GM12875 (cell line): ENCODE results near the gene ARL17B.
"Not testable (repeated sequence)": the region's sequence is repeated elsewhere in the genome, so short reads cannot be mapped to it uniquely, and the experiment has no call there.

Source experiments
- H3K4me3 ChIP-seq: one replicate; pipeline ENCODE4 v1.5.1; 2011; ENCODE audit warnings: low read depth, low read length, control low read depth

Gene ARL17B

GRCh38 chr17:46361755-46362154, at the start of gene ARL17B:
Gene ARL17B (minus strand): TSS chr17:46361766. CDS start chr17:46358397, 3,369 bp downstream.
- not testable (repeated sequence) for H3K4me3 ChIP-seq

DNA sequence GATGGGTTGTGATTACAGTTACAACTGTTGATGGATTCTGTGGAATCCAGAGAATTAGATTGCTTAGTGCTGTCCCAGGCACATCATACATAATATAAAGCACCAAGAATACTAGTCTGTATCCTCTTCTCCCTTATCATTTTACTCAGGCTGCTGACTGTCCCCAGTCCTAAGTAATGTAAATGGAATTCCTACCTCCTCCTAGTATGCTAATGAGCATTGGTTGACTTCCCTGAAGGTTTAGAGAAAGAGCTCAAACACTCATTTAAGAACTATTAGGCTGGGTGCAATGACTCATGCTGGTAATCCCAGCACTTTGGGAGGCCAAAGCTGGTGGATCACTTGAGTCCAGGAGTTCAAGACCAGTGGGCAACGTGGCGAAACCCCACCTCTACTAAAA, 48.3 kb upstream of the ARL17B start:
- H3K4me3 ChIP-seq = not testable (repeated sequence)

DNA sequence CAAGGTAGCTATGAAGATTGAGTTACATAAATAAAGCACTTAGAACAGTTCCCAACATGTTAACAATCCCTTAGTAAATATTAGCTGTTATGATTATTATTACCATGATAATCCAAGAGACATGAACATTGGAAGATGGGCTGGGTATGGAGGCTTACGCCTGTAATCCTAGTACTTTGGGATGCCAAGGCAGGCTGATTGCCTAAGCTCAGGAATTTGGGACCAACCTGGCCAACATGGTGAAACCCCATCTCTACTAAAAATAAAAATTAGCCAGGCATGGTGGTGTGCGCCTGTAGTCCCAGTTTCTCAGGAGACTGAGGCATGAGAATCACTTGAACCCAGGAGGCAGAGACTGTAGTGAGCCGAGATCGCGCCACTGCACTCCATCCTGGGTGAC, 45.6 kb upstream of the ARL17B start:
- H3K4me3 ChIP-seq = not testable (repeated sequence)

GRCh38 chr17:46401033-46401787, 39.6 kb upstream of the ARL17B start:
- H3K4me3 ChIP-seq = not testable (repeated sequence)

- H3K4me3 ChIP-seq = not testable (repeated sequence)
Observed at GRCh38 chr17:46400543-46400942, 39.0 kb upstream of the ARL17B start.

DNA sequence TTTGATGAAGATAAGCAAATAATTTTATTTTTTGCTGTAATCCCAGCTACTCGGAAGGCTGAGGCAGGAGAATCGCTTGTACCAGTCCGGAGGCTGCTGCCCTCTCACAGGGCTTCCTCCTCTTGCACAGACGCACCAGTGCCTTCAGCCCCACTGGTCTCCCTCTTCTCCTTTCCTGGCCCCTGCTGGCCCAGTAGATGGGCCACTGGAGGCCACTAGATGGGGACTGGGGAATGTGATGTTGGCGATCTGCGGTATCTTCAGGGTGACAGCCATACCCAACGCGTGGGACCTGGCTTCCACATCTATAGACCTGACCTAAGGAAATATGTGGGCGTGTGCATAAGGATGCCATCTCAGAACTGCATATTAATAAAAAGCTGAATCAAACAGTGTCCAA, 38.4 kb upstream of the ARL17B start:
- H3K4me3 ChIP-seq = not testable (repeated sequence)

DNA sequence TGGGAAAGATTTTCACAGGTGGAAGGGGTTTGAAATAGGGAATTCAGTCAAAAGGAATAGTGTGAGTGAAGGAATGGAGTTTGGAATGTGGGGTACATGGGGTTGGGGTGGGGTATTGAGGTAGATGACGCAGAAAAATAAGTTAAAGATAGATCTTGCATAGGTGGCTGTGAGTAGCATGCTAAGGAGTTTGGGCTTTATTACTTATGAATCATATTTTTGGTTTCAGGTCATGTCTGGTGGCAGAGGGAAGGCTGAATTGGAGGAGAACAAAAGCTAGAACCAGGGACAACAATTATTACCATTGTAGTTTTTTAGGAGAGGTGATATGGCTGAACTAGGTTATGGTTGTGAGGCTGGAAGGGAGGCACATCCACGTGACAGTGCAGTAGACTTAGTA, 34.7 kb upstream of the ARL17B start:
- not testable (repeated sequence) for H3K4me3 ChIP-seq

- not testable (repeated sequence) for H3K4me3 ChIP-seq
Observed at GRCh38 chr17:46393702-46394101, 32.1 kb upstream of the ARL17B start.

- H3K4me3 ChIP-seq = not testable (repeated sequence)
Observed at GRCh38 chr17:46385491-46385890, 23.9 kb upstream of the ARL17B start.

DNA sequence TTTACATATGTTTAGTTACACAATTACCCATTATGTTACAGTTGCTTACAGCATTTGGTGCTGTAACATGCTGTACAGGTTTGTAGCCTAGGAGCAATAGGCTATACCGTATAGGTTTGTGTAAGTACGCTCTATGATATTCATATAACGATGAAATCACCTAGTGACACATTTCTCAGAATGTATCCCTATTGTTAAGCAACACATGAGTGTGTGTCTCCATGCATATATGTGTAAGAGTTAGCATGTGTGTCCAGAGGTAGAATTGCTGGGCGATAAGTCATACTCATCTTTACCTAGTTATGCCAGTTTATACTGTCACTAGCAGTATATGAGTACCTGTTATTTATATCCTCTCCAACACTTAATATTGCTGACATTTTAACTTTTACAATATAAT, 21.6 kb upstream of the ARL17B start:
- H3K4me3 ChIP-seq = not testable (repeated sequence)

GRCh38 chr17:46373418-46373817, 11.9 kb upstream of the ARL17B start:
- H3K4me3 ChIP-seq = not testable (repeated sequence)

DNA sequence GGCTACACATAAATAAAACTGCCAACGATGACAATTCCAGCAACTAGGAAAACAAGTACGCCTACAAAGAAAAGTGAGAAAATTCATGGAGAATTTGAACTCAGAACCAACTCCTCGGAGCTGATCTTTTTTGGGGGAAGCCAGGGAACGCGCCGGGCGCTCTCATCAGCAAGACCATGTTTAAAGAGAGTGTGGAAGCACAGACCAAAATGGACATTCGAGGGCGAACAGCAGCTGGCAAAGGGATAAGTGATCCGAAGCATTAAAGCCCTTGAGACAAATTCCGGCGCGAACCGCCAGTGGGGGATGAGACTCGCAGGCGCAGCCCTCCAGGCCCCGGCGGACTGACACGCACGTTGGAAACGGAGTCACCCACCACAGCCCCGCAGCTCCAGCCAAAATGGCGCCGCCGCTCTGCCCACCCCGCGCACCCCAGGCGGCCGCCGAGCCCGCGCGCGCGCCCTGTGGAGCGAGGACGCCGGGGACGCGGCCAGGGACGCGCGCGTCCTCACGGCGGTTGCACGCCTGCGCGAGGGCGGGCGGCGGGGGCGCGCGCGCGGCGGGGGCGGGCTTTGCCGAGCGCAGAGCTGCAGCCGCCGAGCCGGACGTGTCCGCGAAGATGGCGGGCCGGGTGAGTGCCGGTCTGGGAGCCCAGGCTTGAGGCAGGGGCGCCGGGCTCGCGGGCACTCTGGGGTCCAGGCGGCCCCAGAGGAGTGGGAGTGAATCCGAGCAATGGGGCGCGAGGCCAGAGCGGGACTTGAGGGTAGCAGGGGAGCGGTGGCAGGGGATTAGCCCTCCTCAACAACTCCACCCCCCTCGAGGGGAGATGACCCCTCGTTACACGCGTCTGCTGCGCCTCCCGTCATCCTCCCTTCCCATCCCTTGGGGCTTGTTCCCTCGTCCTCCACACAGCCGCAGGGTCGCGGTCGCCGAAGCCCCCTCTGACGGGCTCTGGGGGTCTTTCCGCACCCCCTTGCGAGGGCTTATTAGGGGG, 11.0 kb upstream of the ARL17B start:
- H3K4me3 ChIP-seq = not testable (repeated sequence)

GRCh38 chr17:46367520-46367919, 6.0 kb upstream of the ARL17B start:
- H3K4me3 ChIP-seq = not testable (repeated sequence)

GRCh38 chr17:46361145-46361735, 326 bp downstream of the ARL17B start:
- not testable (repeated sequence) for H3K4me3 ChIP-seq

GRCh38 chr17:46353856-46354255, 7.7 kb downstream of the ARL17B start:
- H3K4me3 ChIP-seq = not testable (repeated sequence)

DNA sequence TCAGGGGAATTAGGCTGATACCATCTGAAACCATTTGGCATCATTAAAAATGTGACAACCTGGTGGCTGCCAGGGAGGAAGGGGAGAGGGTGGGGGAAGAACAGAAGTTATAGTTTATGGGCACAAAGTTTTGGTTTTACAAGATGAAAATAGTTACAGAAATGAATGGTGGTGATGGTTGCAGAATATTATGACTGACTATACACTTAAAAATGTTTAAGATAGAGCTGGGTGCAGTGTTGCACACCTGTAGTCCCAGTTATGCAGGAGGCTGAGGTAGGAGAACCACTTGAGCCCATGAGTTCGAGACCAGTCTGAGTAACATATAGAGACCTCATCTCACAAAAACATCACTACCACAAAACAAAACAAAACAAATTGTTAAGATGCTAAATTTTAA, 12.5 kb downstream of the ARL17B start:
- not testable (repeated sequence) for H3K4me3 ChIP-seq

- not testable (repeated sequence) for H3K4me3 ChIP-seq
Observed at GRCh38 chr17:46348345-46348744, 13.2 kb downstream of the ARL17B start.

GRCh38 chr17:46342131-46342530, 19.4 kb downstream of the ARL17B start:
- H3K4me3 ChIP-seq = not testable (repeated sequence)

GRCh38 chr17:46341220-46341619, 20.3 kb downstream of the ARL17B start:
- not testable (repeated sequence) for H3K4me3 ChIP-seq

GRCh38 chr17:46294831-46295230, 66.7 kb downstream of the ARL17B start, which contains the start of gene LRRC37A:
Gene LRRC37A (plus strand): TSS chr17:46295131. CDS start chr17:46295134, 3 bp downstream.
- not testable (repeated sequence) for H3K4me3 ChIP-seq

GRCh38 chr17:46291618-46292017, 69.9 kb downstream of the ARL17B start:
- H3K4me3 ChIP-seq = not testable (repeated sequence)
